ENCODE results near the gene S100A3.
A peak's percentile ranks its signal among the peaks of the same experiment; 100 is the strongest.

DNA sequence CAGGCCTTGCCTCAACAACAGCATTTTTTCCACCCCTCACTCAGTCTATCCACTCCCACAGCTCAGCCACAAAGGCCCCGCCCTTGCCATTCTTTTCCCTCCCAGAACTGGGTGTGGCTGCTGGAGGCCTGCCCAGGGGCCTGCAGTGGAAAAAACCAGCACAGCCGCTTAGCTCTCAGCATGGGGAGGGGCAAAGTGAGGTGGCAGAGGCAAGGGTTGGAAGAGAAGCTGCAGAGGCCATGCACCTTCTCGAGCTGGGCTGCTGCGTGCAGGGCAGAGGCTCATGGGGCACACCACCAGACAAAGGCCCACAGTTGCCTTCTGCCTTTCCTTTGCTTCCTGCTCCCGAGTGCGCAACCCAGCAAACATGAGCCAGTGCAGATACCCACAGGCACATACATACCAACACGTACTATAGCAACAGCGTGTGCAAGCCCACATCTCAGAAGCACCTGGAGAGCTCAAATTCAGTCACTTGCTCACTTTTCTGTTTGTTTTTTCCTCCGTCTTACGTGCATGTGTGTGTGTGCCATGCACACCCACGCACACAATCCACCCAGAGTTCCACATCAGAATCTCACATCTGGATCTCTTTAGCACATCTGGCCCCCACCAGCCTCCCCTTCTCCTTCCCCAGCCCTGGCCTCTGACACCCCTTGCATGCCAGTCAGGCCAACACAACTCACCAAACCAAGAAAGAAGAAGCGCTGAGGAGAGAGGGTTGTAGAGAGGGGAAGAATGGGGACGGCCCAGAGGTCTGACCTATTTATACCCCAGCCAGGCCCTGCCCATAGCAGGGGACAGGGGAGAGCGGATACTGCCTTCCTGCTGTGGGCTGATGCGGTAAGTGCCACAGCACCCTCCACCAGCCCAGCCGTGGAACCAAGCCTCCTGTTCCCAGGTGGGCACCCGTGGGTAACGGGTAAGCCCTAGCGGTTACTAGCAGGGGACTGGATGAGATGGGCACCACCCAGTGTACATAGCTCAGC lies 3.7 kb downstream of the S100A3 start, which contains the start of gene S100A4:
- TF ChIP-seq CTCF (IDR thresholded peaks at IDR 0.05) (peak in 1 of 4 experiments; percentile 5), POLR2AphosphoS5 (IDR thresholded peaks at IDR 0.05) (peak; percentile 96), POLR2A (IDR thresholded peaks at IDR 0.05) (peak; percentile 74)

All from prostate gland (tissue), 2 donors.